ENCODE data around the gene USP15.

Gene USP15

GRCh38 chr12:62259993-62260732, at the start of gene USP15:
USP15 (plus strand) TSS chr12:62260404; CDS start chr12:62260415, 11 bp downstream.
- DNase-seq (ENCODE audit: low read depth in 2 of 2), result peak; percentile 92 to 94

DNA sequence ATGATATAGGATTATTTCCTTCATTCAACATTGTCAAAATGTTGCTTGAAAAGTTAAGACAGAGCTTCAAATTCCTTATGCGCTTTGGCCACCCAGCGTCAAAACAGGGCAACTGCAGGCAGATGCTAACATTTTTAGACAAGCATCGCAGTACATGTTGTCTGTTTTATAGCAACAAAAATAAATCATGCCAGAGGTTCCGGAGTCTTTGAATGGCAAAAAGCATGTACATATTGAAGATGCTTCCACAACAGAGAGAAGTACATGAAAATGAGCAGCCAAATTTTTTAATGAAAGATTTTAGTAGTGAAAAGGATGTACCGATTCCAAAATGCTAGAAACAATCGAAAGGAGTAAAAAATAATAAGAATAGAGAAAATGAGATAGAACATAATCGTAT, 49.8 kb upstream of the USP15 start:
- no peak for DNase-seq (ENCODE audit: low read depth in 2 of 2)

DNA sequence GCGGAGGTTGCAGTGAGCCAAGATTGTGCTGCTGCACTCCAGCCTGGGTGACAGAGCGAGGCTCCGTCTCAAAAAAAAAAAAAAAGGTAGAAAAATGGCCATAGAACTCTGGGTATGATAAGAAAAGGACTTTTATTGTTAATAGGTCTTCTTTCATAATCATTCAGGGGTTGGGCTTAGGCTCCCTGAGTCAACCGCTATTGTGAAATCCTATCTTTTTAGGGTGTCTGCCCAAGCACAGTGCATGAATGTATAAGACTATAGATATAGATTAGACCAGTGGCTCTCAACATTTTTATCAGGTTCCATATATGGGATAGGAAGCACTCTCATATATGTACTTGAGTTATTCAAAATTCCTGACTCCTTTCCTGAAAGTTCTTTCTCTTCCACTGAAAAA, 48.7 kb upstream of the USP15 start:
- DNase-seq (ENCODE audit: low read depth in 2 of 2), result no peak

GRCh38 chr12:62214846-62215245, 45.4 kb upstream of the USP15 start:
- DNase-seq (ENCODE audit: low read depth in 2 of 2), result no peak

DNA sequence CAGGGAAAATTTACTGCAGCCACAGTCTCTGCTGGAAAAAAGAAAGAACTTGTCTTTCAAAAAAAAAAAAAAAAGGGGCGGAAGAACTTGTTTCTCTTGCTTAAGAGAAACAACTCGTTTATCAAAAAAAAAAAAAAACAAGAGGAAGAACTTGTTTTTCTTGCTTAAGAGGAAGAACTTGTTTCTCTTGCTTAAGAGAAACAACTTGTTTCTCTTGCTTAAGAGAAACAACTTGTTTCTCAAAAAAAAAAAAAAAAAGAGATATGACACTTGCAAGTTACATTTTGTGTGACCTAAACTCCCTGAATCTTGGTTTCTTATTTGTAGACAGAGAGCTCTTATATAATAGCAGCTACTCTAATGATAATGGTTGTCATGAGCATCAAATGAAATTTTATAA, 44.7 kb upstream of the USP15 start:
- DNase-seq (ENCODE audit: low read depth in 2 of 2), result no peak

DNA sequence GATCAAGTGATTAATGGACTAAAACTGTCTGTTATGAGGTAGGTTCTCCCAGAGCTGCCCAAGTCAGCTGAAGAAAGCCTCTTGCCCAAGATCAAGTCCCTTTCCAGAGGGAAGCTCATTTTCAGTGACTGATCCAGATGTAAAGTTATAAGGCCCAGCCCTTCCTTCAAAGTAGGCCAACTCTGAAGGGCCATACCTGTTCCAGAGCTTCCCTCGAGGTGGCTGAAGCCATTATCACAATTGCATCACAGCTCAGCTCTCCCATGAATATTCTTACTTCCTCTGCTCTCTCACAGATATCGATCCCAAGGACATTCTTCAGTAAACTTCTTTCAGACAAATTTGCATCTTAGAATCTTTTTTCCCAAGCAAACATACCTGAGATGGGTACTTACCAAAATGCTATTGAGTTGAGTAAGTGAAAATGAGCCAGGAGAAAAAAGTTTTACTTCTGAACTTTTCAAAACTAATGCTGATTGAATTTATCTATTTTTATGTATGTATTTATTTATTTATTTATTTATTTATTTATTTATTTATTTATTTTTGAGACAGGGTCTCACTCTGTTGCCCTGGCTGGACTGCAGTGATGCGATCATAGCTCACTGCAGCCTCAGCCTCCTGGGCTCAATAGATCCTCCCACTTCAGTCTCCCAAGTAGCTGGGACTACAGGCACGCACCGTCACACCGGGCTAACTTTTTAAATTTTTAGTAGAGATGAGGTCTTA, 42.6 kb upstream of the USP15 start:
- no peak for DNase-seq (ENCODE audit: low read depth in 2 of 2)

DNA sequence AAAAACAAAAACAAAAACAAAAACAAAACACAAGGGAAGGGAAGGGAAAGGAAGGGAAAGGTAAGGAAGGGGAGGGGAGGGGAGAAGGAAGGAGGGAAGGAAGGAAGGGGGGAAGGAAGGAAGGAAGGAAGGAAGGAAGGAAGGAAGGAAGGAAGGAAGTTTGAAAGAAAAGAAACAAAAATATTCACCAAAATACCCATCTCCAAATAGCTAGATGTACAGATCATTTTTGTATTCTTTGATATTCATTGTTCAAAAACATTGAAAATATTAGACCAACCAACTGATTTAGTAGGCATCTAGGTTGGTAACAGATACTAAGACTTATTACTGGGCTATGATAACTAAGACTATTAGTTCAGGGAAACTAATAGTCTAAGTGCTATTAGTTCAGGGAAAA, 39.1 kb upstream of the USP15 start:
- DNase-seq (ENCODE audit: low read depth in 2 of 2), result no peak

GRCh38 chr12:62224601-62225000, 35.6 kb upstream of the USP15 start:
- DNase-seq (ENCODE audit: low read depth in 2 of 2), result no peak

DNA sequence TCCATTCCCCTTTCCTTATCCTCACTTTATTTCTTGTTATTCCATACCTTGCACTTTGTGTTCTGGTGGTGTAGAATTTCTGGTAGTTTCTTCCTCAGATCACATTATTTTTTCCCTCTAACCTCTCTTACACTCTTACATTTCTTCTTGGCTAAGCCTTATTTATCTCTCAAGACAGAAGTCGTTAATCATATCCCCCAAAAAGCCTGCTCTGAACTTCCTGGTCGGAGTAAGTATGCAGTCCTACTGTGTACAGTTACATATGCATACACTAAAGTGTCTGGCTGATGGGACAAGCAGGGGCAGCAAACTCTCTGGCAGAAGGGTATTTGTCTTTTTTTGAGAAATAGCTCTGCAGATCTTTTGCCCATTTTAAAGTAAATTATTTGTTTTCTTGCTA, 33.1 kb upstream of the USP15 start:
- no peak for DNase-seq (ENCODE audit: low read depth in 2 of 2)

- no peak for DNase-seq (ENCODE audit: low read depth in 2 of 2)
Measured at GRCh38 chr12:62230652-62231051, 29.6 kb upstream of the USP15 start.

DNA sequence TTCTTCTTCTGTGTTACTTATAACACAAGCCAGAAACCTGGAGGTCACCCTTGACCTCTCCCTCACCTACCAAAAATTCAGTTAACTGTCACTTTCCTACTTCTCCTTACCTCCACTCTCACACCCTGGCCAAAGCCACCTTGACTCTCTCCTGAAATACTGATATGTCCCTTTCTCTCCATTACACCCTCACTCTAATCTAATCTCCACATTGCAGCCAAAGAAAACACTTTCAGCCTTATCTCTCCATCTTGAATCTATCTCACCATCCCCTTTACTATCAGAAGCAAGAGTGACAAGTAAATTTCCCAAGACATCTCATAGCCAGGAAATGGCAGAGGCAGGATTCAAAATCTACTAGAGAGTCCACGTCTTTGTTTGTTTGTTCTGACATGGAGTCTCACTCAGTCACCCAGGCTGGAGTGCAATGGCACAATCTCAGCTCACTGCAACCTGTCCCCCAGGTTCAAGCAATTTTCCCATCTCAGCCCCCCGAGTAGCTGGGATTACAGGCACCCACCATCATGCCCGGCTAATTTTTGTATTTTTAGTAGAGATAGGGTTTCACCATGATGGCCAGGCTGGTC, 28.0 kb upstream of the USP15 start:
- no peak for DNase-seq (ENCODE audit: low read depth in 2 of 2)

GRCh38 chr12:62233805-62234204, 26.4 kb upstream of the USP15 start:
- DNase-seq (ENCODE audit: low read depth in 2 of 2), result no peak

DNA sequence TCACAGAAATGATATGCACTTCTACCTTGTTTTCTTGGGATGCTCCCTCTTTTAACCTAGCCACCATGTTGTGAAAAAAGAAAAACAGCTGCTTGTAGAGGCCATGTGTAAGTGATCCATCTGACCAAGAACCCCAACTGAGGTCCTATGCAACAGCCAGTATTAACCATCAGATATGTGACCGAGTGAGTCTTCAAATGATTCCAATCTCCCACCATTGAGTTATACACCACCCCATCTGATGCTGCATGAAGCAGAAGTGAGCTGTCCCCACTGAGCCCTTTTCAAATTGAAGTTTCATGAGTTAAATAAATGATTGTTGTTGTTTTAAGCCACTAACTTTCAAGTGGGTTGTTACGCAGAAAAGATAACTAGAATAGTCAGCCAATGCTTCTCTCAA, 20.6 kb upstream of the USP15 start:
- no peak for DNase-seq (ENCODE audit: low read depth in 2 of 2)

DNA sequence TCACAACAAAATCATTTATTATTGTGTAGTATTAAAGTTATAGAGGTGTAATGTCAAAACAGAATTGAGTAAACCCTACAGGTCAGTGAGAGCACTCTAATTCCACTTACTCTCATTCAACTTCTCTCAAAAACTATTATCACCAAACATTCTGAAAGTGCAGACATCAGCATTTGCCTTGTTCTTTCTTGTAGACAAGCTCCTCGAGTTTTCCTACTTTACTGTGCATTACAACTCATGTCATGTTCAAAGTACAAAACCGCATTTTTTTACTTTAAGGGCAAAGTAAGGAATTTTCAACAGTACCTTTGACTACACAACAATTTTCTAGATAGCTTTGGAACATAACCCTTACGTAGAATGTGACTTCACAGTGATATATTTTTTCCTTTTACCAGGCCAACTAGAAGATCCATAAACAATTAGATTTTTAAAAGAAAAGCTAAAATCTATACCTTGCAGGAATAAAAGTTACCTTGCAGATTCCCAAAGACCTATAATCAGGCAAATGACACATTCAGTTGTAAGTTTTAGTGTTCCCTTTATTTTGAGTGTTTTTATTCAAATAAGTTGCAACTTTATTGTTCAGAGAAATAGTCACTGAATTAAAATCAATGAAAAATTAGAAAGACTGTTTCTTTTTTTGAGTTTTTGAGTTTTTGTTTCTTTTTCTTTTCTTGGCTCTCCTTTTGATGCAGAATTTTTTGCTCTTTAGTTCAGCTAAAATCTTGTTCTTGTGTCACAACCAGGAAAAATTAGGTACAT, 12.7 kb upstream of the USP15 start:
- no peak for DNase-seq (ENCODE audit: low read depth in 2 of 2)

DNA sequence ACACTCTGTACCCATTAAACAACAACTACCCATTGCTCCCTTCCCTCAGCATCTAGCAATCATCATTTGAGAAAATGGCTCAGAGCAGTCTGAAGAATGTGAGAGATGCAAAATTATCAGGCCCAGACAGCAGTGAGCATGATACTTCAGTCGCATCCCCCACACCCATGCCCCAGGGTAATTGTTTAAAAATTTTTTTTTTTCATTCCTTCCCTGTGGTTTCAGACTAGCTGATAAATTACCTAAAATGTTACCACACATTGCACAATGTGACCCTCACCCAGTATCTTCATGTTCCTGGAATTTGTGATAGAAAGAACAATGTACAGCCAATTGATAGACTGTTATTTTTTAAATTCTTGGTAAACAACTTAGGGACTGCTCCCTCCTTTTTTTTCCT, 11.3 kb upstream of the USP15 start:
- DNase-seq (ENCODE audit: low read depth in 2 of 2), result no peak

- no peak for DNase-seq (ENCODE audit: low read depth in 2 of 2)
Measured at GRCh38 chr12:62249419-62249818, 10.8 kb upstream of the USP15 start.

DNA sequence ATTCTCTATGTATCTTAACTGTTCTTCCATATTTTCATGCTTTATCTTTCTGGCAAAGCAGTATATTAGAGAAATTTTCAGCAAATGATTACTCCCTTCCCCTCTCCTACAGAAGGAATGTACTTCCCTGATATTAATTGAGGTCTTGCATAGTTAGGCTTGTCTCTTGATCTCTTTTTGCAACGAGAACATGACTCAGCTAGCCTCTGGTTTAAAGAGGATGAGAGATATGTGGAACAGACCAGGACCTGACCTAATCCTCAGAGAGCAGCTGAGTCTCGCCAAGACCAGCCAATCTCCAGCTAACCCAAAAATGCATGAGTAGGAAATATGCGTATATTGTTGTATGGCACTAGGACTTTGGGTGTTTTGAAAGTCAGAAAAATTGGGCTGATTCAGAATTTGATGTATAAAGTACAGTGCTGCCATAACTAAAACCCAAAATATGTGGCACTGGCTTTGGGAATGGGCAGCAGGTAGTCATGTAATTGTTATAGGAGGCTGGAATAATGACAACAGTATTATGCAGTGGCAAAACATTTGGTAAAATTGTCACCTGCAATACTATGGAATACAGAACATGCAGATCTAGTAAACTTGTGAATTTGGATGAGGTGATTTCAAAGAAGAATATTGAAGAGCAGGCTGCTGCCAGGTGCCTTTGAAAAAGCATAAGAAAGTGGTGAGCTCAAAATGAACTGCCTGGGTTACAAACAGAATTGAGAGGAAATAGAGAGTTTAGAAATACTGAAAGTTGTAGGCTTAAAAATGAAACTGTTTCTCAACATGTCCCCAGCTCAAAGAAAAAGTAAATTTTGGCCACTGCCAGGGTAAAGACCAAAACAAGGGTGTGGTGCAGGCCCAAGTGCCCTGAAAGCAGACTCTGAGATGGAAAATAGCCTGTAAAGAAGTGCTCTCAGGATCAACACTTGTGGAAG, 9.3 kb upstream of the USP15 start:
- DNase-seq (ENCODE audit: low read depth in 2 of 2), result no peak

DNA sequence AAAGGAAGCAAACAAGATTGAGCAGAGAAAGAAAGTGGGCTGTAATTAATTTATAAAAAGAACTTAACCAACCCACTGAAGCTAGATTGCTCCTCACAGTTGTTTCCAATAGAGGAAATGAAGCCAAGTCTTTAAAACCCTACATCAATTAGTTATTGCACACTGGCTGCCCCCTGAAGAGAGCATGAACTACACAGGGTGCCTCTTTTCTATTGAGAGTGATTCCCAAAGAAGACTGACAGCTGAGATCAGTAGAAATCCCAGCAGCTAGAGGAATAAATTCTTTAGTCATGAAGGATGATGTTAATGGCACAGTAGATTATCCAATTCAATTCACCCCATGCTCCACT, 8.6 kb upstream of the USP15 start:
- no peak for DNase-seq (ENCODE audit: low read depth in 2 of 2)

DNA sequence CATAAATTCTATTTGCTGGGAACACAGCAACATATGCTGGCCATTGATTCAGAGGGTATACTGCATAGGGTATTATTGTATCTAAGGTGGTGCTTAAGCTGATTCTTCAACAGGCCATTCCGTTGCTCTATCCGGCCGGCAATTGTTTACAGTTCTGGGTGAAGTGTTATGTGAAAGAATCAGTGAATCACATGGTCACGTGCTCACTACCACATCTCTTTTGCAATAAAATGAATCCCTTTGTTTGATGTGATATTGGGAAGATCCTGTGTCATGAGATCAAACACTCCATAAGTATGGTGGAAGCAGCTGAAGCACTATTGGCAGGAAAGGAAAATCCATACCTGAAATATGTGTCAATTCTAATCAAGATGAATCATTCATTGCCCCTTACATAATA, 7.6 kb upstream of the USP15 start:
- DNase-seq (ENCODE audit: low read depth in 2 of 2), result no peak

GRCh38 chr12:62254967-62255366, 5.2 kb upstream of the USP15 start:
- DNase-seq (ENCODE audit: low read depth in 2 of 2), result no peak

DNA sequence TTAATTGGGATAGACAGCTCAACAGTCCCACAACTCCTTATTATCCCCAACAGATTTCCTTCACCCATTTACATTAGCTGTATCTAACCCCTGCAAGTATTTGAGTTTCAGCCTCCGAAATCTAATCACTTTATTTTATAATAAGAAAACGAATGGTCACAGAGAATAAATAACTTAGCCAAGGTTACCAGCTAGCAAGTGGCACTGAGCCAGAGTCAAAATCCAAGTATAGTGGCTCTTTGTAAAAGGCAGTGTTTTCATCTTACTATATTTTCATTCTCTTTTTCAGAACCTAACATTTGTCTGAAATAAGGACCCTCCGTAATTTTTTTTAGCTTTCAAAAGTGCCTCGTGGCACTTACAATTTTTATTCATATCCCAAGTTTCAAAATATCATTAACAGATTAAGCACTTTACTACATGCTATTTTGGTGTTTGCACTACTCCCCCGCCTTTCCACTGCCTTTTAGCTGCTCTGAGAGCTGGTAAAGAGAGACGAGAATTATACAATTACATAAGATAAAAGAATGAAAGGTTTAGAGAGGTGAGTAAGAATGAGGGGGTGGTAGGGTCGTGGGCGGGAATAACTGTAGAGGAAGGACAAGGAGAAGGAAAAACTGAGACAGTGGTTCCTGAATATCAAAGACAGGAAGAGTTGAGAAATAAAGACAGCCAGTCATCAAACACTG, 3.7 kb upstream of the USP15 start:
- DNase-seq (ENCODE audit: low read depth in 2 of 2), result peak; percentile 18 to 56

Data from stimulated activated CD4-positive, alpha-beta T cell treated with anti-CD3 and anti-CD28 coated beads, Interleukin-15, amount 100 ng/mL, for 48 hours (primary cell).